GM10248 (cell line): ENCODE measurements around the gene POLE.

ENCODE experiments used
- CTCF ChIA-PET: fragments of 300-600 bp; sonication (Branson Sonifier 250); formaldehyde crosslinking; extraction: SDS; loops from one replicate; lab custom pipeline; 2021; ENCODE audit warnings: antibody characterized with exemption; lab: Yijun Ruan, JAX
- POLR2A ChIA-PET: fragments of 350-650 bp; sonication (Branson Sonifier 250); formaldehyde crosslinking; extraction: SDS; loops from one replicate; lab custom pipeline; 2020; ENCODE audit warnings: antibody characterized with exemption; lab: Yijun Ruan, JAX
- DNase-seq: peaks from one replicate; pipeline ENCODE4 v3.0.0; 2012; ENCODE audit errors: extremely low spot score
- TF ChIP-seq, protein P1 (sequence below): IDR thresholded peaks from 2 replicates; pipeline ENCODE4 v1.5.1; 2012; ENCODE audit warnings: mild to moderate bottlenecking, low read depth; ENCODE audit errors: extremely low read depth, missing control alignments, control extremely low read depth

POLE gene

DNA sequence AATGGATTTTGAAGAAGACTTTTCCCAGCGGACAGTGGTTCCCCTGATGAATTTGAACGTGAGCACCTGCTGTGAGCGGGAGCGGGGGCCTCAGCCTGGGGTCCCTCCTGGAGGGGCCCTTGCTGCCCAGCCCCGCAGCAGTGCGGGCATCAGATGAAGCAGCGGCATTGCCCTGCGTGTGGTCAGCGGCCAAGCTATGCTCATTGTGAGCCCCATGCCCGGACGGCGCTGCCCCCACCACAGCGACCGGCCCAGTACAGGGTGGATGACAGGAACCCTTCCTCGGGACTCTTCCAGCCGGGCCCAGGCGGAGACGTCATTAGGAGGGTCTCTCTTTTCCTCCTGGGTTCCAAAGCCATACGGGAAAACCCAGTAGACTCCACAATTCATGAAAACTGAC, 80.2 kb downstream of the POLE start:
- TF ChIP-seq, protein P1, sequence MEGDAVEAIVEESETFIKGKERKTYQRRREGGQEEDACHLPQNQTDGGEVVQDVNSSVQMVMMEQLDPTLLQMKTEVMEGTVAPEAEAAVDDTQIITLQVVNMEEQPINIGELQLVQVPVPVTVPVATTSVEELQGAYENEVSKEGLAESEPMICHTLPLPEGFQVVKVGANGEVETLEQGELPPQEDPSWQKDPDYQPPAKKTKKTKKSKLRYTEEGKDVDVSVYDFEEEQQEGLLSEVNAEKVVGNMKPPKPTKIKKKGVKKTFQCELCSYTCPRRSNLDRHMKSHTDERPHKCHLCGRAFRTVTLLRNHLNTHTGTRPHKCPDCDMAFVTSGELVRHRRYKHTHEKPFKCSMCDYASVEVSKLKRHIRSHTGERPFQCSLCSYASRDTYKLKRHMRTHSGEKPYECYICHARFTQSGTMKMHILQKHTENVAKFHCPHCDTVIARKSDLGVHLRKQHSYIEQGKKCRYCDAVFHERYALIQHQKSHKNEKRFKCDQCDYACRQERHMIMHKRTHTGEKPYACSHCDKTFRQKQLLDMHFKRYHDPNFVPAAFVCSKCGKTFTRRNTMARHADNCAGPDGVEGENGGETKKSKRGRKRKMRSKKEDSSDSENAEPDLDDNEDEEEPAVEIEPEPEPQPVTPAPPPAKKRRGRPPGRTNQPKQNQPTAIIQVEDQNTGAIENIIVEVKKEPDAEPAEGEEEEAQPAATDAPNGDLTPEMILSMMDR = no peak
- POLR2A ChIA-PET = no interaction called here
- CTCF ChIA-PET = no interaction called here
- no peak for DNase-seq

DNA sequence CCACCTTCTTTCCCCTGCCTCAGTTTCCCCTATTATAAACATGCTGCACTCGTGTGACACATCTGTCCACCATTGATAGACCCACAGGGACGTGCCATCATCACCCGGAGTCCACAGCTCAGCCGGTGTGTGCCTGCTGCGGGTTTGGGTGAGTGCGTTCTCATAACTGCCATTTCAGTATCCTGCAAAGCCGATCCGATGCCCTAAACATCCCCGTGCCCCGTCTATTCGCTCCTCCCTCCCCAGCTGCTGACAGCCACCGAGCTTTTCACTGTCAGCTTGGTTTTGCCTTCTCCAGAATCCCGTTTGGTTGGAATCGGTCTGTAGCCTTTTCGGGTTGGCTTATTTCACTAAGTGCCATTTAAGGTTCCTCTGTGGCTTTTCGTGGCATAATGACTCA, 80.7 kb downstream of the POLE start:
- no peak for DNase-seq
- ChIA-PET CTCF (no interaction called here), POLR2A (no interaction called here)
- TF ChIP-seq, protein P1 = no peak

DNA sequence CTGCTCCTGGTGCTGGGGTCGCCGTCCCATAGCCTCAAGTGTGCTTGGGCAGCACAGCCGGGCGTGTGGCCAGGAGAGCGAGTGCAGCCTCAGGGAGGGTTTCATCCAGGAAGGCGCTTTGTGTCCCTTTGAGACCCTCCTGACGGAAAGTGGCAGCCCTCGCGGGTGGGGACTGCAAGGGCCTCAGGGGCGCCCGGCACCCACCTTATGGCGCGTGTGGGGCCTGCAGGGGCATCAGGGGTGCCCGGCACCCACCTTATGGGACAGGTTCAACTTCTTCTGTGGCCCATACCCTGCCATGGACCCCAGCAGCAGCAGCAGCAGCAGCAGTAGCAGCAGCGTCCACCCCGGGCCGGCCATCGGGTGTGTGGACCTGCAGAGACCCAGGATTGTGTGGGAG, 81.2 kb downstream of the POLE start:
- CTCF ChIA-PET = no interaction called here
- DNase-seq = no peak
- POLR2A ChIA-PET = no interaction called here
- TF ChIP-seq, protein P1 = no peak

DNA sequence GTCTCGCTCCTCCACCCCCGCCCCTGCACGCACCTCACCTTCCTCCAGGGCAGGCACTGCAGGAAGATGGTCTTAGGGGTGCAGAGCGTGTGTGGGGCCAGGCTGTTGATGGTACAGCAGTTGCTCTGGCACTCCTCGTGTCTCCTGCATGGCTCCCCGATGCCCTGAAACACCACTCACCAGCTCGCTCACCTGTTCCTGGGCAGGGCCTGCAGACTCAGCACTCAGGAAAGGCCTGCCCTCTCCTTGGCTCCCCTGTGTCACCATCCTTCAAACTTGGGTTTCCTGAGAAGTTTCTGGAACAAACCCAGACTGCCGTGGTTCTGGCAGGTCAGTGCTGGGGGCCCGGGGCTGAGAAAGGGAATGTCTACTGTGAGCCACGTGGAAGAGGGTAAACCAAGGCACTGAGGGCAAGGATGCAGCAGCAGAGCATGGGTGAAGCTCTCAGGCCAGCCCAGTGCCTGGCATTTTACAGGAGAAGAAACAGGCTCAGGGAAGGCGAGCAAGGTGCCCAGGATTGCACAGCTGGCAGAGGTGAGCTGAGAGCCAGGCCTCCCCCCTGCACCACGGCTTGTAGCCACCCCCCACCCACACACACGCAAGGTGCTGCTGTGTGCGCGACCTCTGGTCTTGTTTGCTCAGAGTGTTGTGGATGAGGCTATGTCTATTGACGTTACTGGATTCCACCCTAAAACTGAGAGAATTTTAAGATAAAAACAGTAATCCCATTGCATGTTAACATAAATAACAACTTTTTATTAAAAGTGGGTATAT, 82.3 kb downstream of the POLE start:
- ChIA-PET POLR2A (no interaction called here), CTCF (interaction anchor here (1.1 kb wide), 1 partner anchor 10 kb away, joined by 4 read pairs; no protein-coding TSS in a partner anchor)
- no peak for DNase-seq
- TF ChIP-seq, protein P1 = no peak

DNA sequence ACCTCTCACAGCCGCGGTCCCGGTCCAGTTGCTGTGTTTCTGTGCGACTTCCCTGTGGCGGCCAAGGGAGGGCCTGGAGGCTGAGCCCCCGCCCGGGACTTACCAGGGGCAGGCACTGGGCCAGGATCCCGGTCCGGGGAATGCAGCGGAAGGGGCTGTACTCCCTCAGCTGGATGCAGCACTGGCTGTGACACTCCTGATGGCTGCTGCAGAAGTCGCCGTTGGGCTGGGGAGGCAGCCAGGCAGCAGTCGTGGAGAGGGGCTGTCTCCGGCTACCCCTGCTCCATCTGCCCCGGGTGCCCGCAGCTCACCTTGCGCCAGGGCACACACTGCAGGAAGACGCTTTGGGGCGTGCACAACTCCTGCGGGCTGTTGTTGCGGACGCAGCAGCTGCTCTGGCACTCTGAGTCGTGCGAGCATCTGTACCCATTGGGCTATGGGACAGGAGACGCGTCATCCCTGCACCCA, 83.0 kb downstream of the POLE start:
- POLR2A ChIA-PET = no interaction called here
- TF ChIP-seq, protein P1 = no peak
- CTCF ChIA-PET = interaction anchor here (1.1 to 1.8 kb wide), 3 partner anchors 10 to 188 kb away, joined by 4 to 6 read pairs (median 5); no protein-coding TSS in a partner anchor
- no peak for DNase-seq

DNA sequence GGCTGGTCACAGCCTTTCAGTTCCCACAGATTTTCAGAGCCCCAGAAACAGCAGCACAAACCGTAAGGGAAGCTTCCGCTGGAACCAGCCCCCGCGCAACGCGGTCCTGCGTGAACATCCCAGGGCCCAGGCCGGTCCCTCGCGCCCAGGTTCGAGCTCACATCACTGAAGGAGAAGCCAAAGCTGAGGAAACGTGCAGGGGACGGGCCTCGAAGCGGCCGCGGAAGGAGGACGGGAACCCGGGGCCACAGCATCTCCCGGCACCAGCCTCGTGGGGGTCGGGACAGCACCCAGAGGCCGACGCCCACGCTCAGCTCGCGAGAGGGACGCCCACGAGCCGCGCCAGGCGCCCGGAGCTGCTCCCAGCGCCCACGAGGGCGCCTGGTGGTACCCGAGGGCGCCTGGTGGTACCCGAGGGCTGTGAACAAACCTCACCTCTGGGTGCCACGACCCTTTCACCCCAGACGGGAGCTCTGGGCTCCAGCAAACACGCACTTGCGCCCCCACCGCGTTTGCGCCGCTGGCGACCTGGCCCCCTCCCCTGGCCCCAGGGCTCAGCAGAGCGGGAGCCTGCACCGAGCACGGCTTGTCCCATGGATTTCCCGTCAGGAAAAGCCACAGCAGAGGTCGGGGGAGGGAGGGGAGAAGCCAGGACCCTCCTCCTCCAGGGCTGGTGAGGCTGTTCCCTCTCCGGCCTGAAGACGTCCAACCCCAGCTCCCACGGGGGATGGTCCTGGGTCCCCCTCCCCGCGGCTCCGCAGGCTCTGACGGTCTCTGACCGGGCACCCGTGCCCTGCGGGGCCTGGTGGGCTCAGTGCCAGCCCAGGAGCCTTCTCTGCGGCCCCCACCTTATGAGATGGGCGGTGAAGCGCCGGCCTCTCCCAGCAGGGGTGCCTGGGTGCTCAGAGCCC, 83.6 kb downstream of the POLE start:
- DNase-seq = no peak
- TF ChIP-seq, protein P1 = no peak
- POLR2A ChIA-PET = no interaction called here
- CTCF ChIA-PET = interaction anchor here (1.2 to 1.8 kb wide), 2 partner anchors 11 to 188 kb away, joined by 5 to 6 read pairs; no protein-coding TSS in a partner anchor
